Measurements from ENCODE around the gene CRYM.
"Not testable (repeated sequence)": the region's sequence is repeated elsewhere in the genome, so short reads cannot be mapped to it uniquely, and the experiment has no call there.

The CRYM gene

DNA sequence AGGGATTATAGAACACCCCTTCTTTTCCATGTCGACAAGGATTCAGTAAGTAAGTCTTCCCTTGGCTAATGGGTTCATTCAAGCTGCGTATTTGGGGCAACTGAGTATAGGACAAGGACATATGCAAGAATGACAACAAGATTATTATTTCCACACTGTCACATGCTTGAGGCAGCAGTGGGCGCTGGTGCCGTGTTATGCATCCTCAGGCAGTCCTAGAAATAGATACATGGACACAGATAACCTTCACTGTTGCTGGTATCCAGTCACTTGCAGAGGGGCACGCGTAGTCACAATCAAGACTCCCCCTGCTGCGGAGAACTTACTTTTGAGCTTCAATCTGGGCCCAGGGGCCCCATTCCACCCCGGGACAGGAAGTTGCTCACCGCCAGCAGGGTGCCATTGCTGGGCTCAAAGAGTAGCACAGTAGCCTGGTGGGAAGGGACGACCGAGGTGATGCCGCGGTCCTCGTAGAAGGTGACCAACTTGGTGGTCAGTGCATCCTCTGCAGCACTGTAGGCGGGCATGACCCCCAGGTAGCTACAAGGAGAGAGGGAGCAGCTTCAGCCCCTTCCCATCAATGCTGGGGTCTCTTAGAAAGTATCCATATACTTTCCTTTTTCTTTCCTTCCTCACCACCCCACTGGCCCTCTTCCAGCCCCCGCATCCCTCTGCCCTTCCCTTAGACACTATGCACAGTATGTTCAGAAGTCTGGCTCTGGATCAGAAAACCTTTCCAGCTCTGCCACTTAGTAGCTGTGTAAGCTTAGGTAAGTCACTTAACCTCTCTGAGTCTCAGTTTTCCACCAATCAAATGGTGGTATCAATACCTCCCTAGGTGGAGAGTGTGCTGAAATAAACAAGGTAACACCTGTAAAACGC lies 804 bp downstream of the CRYM start:
- DNase-seq: no peak

DNA sequence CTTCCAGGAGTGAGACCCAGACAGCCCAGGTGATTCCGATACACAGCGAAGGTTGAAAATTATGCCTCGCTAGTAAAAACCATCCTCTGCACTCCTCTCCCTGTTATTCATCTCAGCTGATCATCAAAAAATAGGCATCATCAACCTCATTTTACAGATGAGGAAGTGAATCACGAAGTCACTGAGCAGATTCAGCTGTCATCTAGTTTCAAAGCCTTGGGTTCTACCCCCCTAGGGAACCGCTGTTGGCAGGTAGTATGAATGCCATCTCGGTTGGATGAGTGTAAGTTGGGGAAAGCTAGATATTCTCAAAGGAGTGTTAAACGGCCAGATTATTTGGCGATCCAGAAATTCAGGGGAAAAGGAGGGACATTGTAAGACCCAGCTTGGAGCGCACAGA lies 2.0 kb downstream of the CRYM start:
- DNase-seq: no peak

DNA sequence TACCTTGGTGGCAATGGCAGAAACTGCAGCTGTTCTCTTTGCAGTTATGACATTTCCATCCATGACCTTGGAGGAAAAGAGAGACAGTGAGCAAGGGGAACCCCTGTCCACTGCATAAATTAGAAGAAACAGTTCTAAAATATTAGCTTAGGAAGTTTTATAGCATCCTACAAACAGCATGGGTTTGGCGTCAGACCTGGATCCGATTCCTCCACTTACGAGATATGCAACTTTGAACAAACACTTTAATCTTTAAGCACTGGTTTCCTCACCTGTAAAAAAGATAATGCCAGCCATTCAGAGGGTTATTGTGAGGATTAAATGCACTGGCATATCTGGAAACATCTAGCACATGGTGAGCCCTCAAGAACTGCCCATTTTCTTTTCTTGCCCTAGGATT lies 2.6 kb downstream of the CRYM start:
- DNase-seq: no peak

DNA sequence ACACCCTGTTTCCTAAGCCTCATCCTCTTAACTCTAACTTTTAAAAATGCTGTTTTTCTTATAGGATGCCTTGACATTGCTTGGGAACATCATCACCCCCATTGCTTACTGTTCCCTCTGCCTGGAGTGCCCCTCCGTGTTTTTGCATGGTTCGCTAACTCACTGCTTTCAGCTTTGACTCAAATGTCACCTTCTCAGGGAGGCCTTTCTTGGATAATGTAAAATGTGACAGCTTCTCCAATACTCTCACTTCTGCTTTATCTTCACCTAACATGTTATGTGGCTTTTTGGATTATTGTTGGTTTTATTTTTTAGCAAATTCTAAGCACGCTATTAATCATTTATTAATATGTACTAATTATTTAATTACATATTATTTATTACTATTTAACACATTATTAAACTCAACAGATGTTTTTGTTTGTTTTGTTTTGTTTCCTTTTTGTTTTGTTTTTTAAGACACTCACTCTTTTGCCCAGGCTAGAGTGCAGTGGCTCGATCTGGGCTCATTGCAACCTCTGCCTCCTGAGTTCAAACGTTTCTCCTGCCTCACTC lies 3.8 kb downstream of the CRYM start:
- DNase-seq: no peak

DNA sequence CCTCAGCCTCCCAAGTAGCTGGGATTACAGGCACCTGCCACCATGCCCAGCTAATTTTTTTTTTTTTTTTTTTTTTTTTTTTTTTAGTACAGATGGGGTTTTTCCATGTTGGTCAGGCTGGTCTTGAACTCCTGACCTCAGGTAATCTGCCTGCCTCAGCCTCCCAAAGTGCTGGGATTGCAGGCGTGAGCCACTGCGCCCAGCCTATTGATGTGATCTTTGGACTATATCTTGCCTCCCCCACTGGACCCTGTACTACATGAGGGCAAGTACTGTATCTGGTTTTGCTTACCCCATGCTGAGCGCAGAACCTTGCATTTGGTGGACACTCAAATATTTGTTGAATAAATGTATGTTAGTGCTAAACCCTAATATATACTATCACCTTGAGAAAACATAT lies 5.3 kb downstream of the CRYM start:
- not testable (repeated sequence) for DNase-seq

DNA sequence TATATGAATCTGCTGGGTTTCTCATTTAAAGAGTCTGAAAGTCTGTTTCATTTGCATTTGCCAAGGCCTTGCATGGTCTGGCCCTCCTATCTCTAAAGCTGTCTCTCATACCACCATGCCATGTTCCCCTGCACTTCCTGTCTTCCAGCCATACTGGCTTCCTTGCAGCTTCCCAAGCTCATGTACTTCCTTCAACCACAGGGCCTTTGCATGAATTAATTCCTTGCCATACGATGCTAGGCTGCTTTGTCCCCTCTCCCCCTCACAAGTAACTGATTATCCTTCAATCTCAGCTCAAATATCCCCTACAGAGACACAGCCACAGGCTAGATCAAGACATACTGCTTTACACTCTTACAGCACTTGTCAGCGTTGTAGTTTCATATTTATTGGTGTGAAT lies 5.8 kb downstream of the CRYM start:
- DNase-seq: no peak

DNA sequence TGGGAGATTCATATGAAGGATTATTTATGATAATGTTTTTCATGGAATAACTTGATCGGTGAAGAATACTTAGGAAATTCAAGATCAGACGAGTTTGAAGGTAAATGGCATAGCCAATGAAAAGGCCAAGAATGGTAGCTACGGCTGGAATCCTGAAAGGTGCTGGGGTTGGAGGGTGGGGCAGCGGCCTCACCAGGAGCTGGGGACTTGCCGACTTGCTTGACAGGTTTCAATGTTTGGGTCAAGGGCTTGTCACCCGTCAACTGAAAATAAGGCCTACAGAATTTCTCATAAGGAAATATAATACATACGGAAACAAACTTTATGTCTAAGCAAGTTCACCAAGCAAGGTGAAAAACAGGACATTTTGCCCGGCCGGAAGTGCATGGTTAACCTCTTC lies 9.9 kb downstream of the CRYM start:
- DNase-seq: no peak

DNA sequence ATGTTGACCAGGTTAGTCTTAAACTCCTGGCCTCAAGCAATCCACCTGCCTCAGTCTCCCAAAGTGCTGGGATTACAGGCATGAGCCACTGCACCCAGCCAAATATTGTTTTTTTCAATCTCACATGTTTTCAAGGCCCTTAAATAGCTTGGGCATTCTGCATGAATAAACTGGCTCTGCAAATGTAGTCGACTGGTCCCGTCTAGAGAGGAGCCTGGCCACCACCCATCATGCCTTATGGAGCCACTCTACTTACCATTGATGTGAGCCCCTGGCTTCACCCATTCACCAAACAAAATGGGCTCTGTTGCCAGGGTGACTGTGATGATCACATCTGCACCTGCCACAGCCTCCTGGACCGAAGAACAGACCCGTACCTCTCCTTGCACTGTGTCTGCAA lies 10.8 kb downstream of the CRYM start:
- no peak for DNase-seq

DNA sequence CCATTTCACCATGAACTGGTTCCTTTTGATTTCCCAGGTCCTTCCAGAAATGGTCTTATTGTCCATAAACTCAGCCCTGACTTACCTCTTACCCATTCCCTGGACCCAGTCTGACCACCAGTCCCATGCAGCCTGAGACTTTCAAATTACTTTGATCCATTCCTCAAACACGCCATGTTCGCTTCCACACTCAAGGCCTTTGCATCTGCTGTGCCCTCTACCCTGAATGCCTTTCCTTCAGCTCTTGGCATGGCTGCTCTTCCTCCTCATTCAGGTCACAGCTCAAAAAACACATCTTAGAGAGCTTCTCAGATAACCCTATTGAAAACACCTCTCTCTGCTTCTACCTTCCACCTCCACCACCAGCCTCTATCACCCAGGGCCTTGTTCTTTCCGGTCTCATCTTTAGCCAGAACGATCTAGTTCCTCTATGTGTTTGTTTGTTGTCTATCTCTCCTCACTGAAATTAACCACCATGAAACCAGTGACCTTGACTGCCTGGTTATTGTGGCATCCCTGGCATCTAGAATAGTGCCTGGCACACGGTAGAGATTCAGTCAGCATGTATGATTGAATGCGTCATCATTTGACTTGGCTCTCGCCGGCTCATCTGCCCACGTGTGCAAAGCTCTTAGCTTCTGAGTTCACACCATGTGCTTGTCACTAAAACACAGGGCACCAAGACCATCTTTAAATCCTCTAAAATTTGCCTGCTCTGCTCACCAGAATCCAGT lies 12.8 kb downstream of the CRYM start:
- no peak for DNase-seq

DNA sequence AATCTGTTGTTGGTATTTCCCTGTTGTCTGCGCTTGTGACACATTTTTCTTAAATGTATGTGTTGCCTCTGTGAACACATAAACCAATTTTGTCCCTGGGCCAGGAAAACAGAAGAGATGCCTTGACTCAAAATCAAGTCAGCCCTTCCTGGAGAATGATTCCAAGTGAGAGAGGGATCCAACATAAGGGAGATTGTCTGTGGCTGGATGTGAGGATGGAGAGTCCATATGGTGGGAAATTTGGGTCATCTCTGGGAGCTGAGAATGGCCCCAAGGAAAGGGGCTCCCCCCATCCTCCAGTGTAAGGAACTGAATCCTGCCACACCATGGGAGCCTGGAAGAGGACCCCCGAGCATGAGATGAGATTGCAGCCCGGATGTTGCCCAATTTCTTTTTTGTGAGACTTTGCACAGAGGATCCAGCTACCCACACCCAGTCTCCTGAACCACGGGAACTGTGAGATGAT lies 13.5 kb downstream of the CRYM start:
- no peak for DNase-seq

DNA sequence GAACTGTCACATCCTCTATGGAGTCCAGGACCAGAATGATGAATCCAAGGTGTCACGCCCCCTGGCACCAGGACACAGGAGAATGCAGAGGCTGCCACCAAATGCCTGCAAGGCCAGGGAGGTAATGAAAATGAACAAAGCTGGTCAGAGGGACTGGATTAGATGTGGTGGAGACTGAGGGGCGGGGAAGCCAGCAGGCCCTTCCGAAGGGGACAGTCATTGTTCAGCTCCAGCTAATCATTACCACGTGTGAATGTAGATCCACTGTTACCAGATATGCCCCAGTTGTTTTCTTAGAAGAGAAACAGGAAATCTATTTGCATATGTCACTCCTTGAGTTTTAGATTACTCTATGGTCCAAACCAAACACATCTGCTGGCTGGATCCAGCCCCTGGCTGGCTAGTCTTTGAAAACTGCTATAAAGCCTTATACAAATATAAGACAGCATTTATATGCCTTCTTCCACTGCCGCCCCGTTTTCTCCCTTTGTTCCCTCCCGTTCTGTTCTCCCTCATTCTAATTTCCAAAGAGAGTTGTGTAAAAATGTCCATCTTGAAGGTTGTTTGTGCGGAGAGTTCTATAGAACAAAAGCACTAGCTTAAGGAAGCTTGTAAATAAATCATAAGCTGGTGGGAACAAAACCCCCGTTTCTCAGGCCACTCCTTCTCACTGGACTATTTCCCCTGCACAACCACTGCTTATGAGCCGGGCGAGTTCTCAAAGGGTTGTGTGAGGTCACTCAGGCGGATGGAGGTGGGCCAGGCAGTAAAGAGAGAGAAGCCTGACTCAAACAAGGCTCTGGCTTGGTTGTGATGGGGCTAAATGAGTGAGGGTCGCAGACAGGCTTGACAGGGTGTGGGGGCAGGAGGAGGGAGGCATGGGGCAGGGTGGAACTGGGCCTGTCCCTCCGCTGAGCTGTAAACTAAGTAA lies 14.2 kb downstream of the CRYM start:
- DNase-seq: no peak

DNA sequence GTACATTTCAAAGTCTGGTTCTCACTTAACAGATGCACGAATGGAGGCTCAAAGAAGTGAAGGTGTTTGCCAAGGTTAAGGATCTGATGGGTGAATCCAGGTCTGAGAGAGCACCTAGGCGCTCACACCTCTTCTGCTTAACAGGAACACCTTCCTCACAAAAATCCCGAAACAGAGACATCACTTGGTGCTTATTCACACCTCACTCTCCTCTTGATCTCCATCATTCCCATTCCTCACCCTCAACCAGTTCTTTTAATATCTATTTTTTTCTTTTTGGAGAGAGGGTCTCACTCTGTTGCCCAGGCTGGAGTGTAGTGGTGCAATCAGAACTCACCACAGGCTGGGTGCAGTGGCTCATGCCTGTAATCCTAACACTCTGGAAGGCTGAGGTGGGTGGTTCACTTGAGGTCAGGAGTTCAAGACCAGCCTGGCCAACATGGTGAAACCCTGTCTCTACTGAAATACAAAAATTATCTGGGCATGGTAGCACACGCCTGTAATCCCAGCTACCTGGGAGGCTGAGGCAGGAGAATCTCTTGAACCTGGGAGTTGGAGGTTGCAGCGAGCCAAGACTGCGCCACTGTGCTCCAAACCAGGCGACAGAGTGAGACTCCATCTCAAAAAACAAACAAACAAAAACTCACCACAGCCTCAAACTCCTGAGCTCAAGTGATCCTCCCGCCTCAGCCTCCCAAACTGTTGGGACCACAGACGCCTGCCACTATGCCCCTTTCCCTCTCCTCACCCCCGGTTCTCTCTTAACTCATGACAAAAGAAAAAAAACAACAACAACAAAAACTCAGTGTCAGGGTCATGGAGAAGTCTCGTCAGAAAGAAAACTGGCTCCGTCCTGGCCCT lies 15.1 kb downstream of the CRYM start:
- no peak for DNase-seq

DNA sequence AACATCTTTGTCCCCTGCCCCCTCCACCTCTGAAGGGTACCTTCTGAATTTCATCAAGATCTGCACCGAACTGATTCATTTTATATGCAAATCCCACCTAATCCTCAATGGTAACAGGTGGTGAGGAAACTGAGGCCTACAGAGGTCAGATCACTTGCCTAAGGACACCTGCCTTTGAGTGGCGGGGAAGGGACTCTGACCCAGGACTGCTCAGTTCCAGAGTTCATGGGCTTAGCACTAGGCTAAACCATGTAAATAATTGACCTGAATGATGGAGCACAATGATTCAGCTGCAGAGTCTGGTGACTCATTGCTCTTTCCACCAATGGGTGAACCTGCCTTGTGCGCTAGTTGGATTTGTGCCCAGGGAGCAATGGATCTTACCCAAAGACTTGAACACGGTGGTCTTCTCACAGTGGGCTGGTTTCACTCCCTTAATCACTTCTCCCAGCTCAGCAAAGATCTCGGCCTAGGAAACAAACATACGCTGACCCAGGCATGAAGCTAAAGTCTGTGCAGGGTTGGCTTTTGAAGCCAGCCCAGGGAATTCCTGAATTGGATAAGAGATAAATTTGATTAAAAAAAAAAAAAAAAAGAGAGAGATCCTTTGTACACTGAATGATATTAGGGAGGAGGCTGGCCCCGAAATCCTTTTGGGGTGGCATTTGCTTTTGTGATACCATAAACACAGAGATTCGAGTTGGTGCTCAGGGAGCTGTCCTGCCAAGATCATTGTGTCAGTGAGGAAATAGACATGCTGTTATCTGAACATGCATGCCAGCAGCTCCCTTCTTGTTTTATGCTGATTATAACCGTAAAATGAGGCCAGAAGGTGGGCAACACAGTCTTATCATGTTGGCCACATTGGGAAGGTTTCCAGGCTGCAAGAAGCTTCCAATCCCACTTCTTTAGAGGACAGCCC lies 17.0 kb downstream of the CRYM start:
- DNase-seq: no peak

DNA sequence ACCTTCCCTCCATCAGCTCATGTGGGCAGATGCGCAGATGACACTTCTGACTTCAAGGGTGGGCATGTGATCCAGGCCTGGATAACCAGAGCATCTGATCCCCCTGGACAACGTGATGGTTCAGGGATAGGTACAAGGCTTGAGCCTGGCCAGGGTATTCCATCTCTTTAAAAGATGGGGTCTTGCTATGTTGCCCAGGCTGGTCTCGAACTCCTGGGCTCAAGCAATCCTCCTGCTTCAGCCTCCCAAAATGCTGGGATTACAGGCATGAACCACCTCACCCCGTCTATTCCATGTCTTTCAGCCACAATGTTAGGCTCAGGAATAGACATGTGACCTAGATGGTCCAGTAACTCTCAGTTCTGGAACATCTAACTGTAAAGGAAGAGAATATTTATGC lies 20.8 kb downstream of the CRYM start:
- DNase-seq: no peak

DNA sequence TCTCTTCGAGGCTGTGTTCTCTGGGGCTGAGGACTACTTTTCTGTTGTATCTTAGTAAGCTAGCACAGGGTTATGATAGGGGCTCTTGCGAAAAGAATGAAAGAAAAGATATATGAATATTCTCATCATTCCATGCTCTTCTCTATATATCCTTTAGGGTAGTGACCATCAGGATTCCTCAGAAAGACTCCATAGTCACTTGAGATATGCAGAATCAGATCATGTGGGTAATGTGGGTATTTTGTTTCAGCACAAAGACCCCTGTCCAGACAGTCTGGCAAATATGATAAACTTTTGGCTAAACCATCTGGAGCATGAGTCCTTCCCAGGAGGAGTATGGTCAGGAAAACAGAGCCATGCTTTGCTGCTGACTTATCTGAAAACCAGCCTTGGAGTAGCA lies 21.5 kb downstream of the CRYM start:
- DNase-seq: no peak

DNA sequence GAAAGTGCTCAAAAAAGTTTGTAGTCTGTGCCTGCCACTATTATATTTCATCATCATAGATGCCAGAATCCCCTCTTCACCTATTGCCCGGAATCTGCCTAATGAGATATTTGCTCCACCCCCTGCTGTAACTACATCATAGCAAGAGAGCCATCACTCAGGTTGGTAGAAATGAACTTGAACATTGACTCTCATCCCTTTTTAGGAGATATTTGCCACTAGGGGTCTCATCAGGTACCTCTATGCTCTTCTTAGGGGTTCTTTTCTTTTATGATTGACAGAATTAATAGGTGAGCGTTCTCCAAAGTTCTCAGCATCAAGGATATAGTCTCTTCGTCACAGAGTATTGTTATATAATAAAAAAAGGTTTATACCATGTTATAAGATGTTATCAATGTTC lies 24.6 kb downstream of the CRYM start:
- no peak for DNase-seq

DNA sequence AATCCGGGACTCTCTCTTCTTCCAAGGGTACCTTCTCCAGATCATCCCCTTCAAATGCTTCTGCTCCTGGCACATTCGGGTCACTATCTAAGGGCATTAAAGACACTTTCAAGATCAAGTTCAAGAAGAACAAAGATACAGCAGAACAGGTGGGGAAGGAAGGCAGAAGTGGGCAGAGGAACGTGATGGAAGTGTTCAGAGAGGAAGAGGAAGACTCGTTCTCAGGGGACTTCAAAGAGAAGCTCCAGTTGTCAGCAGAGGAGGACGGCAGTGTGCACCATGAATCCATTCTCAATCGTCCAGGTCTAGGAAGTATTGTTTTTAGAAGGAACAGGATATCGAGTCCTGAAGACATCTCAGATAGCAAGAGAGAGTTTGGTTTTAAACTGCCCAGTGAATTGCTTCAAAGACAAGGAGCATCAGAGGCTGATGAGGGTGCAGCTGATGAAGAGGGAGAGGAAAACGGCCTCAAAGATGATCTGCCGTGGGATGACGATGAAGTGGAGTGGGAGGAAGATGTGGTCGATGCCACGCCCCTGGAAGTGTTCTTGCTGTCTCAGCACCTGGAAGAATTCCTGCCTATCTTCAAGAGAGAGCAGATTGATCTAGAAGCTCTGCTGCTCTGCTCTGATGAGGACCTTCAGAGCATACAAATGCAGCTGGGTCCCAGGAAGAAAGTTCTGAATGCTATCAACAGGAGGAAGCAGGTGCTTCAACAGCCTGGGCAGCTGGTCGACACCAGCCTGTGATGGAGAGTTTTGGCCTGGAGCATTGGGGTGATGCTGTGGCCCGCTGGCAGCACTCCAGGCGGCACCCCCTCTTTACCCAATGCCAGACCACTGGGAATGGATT lies 27.8 kb downstream of the CRYM start:
- no peak for DNase-seq

DNA sequence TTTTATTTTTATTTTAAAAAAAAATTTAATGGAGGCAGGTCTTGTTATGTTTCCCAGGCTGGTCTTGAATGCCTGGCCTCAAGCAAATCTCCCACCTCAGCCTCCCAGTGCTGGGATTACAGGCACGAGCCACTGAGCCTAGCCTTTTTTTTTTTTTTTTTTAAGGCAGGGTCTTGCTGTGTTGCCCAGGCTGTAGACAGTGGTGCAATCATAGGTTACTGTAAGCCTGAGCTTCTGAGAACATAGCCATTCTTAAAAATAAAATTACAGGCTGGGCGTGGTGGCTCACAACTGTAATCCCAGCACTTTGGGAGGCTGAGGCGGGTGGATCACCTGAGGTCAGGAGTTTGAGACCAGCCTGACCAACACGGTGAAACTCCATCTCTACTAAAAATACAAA lies 29.9 kb downstream of the CRYM start:
- DNase-seq: not testable (repeated sequence)

DNA sequence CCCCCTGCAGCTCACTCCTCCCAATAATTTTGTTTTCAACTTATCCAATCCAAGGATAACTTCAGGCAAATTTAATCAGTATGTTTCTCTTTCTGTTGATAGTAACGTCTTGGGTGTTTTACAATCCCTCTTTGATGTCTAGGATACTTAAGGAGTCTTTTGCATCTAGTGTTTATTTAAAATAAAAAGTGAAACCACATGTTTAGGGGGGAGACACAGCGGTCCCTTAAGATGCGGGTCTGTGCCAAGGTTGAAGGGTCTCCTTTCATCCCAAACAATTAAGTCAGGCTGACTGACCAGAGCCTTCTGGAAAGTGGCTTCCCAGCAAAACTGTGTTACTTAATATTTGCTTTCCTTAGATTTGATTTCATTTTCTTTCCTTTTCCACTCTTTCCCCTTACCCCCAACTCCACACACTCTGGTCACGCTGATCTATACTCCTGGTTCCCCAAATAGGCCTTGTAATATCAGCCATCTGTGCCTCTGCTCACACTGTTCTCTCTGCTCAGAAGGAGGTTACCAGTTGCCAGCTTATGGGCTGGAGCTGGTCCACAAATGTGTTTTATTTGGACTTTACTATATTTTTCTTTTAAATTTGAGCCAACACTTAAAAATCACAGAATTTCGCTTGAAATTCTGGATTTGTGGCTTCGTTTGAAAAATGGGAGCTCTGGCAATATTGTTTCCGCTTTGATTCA lies 33.4 kb downstream of the CRYM start:
- no peak for DNase-seq
